ENCODE measurements around the gene SLC45A1.
"Not testable (repeated sequence)": the region's sequence is repeated elsewhere in the genome, so short reads cannot be mapped to it uniquely, and the experiment has no call there.

Gene SLC45A1

GRCh38 chr1:8317647-8318381 lies at the start of gene SLC45A1:
Gene SLC45A1, plus strand, starts transcription at chr1:8318114. Its CDS starts 6,216 bp downstream, at chr1:8324330.
- DNase-seq: peak; percentile 67

DNA sequence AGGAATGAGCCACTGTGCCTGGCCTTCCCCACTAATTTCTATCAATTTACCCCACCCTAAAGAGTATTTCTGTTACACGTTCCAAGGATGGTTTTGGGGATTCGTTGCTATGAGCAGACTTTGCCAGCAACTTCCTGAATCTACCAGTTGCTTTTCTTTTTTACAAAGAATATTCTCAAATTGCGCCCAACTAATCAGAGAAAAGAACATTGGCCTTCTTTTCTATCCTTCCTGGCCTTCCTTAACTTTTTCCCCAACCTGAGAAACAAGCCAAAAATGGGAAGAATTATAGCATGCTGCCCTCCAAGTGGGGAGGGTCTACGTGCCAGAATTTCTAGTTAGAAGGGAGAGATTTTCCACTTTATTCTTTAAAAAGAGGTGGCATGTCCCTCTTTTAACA lies 44.9 kb upstream of the SLC45A1 start:
- DNase-seq: no peak

GRCh38 chr1:8274352-8274751 lies 43.6 kb upstream of the SLC45A1 start:
- no peak for DNase-seq

DNA sequence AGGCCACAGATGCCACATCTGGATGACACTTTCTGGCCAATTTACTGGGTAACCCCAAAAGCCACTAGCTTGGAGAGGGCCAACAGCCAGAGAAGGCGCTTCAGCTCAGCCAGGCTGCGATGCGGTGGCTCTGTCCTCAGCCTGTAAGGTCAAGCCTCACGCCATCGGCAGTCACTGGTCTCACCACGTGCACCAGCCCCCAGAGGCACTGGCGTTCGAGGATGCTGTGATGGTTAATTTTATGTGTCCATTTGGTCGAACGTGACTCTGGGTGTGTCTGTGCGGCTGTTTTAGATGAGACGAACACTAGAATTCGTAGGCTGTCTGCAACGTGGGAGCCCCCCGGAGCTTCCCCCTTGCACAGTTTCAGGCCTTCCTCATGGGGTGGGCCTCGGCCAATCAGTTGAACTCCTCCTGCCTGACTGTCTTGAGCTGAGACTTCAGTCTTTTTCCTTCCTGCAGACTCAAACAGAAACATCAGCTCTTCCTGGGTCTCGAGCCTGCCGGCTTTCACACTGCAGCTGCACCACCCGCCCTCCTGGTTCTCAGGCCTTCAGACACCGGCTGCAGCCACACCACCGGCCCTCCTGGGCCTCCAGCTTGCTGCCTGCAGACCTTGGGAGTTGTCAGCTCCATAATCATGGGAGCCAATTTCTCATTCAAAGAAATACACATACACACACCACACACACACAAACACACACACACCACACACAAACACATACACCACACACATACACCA lies 41.6 kb upstream of the SLC45A1 start:
- no peak for DNase-seq

- DNase-seq: no peak
Measured at GRCh38 chr1:8276932-8277331, 41.0 kb upstream of the SLC45A1 start.

DNA sequence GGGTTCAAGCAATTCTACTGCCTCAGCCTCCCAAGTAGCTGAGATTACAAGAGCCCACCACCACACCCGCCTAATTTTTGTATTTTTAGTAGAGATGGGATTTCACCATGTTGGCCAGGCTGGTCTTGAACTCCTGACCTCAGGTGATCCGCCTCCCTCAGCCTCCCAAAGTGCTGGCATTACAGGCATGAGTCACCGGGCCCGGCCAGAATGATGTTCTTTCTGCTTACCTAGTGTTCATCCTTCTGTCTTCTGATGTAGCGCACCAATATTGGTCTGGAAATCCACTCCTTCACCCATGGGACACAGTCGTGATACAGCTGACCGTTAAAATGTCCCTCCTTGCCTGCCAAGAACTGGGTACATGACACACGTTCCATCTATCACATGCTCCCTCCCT lies 39.2 kb upstream of the SLC45A1 start:
- not testable (repeated sequence) for DNase-seq

- DNase-seq: no peak
Measured at GRCh38 chr1:8281843-8282509, 35.9 kb upstream of the SLC45A1 start.

DNA sequence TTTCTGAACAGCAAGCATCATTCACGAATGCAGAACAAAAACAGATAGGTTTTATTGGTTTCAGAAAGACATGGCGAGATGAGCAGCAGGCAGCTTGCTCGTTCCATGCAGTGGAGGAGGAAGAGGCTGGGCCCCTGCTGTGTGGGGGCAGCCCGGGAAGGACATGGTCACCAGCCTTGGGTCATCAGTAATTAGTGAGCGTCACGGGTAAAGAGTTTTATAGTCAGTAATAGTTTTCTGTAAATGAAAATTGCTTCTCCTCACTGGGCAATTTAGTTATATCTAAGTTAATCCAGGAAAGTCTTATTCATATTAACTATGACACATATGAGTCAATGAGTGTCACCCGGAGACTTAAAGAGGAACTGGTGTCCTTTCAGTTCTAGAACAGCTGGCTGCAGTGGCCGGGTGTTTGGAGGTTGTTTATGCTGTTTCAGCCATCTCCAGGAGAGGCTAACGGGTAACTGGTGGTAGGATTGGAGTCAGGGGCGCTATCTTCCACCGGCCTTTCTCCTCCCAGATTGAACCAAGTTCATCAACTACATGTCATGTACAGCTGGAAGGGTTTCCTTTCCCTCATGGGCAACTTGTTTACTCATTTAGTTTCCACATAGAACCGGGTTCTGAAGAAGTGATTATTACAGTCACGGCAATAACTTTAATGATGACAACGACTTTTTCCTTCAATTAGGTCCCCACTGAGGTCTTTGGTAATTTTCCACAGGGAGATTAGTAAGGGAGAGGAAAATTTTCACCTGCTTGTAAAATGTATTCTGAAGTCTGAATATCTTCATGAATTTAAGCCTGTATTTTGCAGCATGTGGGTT lies 34.6 kb upstream of the SLC45A1 start:
- no peak for DNase-seq

GRCh38 chr1:8284127-8284526 lies 33.8 kb upstream of the SLC45A1 start:
- DNase-seq: no peak

DNA sequence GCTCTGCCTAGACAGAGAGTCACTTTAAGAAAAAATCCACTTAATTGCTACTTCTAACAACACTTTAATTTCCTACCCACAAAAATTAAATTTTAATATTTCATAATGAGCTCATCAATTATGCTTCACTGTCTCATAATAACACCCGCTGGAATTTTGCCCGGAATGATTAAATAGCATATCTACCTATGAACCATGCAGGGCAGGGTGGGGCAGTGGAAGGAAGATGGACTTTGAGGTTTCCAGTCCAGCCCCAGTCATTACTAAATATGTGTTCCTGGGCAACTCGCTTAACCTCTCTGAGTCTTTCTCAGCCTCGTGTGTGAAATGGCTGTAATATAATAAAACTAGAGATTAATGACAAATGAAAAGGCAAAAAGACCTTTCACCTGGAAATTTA lies 32.8 kb upstream of the SLC45A1 start:
- DNase-seq: no peak

DNA sequence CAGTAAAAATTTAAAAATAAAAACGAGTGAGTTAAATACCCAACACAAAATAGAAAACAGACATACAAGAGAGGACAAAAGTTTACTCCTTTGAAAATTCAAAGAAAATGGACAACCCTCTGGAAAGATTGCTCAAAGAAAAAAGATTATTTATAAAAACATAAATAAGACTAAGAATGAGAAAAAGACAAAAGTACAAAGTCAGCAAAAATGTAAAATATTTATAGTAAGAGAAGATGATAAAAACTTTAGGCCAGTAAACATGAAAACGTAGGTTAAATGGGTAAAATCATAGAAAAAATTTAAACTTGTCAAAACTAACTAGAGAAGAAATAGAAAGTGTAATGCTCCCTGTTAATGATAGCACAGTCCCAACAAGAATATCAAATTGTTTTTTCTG lies 31.9 kb upstream of the SLC45A1 start:
- DNase-seq: no peak

DNA sequence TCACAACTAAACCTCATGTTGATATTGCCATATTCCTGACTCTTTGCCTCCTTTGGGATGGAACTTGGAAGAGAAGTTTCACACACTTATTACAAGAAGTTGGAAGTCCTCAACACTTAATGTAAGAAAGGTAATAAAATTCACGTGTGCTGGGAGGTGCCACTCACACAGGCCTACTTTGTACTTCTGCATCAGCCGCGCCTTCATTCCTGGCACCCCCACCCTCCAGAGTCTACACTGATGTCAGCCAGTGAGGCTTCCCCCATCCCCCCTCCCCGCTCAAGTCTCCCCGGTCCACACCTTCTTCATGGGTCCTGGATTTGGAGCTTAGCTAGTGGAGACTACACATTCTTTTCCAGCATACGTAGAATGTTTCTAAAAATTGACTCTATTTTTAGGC lies 24.8 kb upstream of the SLC45A1 start:
- no peak for DNase-seq

- no peak for DNase-seq
Measured at GRCh38 chr1:8293641-8294169, 24.2 kb upstream of the SLC45A1 start.

GRCh38 chr1:8294170-8294697 lies 23.7 kb upstream of the SLC45A1 start:
- no peak for DNase-seq

GRCh38 chr1:8297245-8297644 lies 20.7 kb upstream of the SLC45A1 start:
- no peak for DNase-seq

- DNase-seq: no peak
Measured at GRCh38 chr1:8299963-8300362, 18.0 kb upstream of the SLC45A1 start.

- DNase-seq: no peak
Measured at GRCh38 chr1:8302081-8302956, 15.6 kb upstream of the SLC45A1 start.

- DNase-seq: no peak
Measured at GRCh38 chr1:8303141-8303540, 14.8 kb upstream of the SLC45A1 start.

DNA sequence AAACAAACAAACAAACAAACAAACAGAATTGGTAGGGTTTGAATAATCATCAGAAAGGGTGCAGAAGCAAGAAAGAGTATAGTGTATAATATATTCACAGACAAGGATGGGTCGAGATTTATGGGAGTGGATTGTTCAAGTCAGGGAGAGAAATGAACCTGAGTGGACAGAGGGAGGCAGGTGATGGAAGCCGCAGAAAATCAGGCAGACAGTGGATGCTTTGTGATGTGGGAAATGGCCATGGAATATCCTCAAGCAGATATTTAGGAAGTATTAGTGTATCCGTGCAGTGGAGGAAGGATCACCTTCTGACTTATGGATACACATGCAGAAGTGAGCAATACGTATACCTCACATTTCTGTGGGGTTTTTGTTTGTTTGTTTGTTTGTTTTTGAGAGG lies 14.0 kb upstream of the SLC45A1 start:
- no peak for DNase-seq

DNA sequence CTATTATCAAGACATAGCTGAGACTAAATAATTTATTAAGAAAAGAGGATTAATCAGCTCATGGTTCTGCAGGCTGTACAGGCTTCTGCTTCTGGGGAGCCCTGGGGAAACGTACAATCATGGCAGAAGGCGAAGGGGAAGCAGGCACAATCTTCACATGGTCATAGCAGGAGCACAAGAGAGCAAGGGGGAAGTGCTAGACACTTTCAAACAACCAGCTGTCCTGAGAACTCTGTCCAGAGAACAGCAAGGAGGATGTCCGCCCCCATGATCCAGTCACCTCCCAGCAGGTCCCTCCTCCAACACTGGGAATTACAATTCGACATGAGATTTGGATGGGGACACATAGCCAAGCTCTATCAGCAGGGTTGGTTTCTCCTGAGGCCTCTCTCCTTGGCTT lies 10.3 kb upstream of the SLC45A1 start:
- DNase-seq: no peak

- no peak for DNase-seq
Measured at GRCh38 chr1:8311068-8311718, 6.7 kb upstream of the SLC45A1 start.
